ENCODE results near the gene WDFY3.

DNA sequence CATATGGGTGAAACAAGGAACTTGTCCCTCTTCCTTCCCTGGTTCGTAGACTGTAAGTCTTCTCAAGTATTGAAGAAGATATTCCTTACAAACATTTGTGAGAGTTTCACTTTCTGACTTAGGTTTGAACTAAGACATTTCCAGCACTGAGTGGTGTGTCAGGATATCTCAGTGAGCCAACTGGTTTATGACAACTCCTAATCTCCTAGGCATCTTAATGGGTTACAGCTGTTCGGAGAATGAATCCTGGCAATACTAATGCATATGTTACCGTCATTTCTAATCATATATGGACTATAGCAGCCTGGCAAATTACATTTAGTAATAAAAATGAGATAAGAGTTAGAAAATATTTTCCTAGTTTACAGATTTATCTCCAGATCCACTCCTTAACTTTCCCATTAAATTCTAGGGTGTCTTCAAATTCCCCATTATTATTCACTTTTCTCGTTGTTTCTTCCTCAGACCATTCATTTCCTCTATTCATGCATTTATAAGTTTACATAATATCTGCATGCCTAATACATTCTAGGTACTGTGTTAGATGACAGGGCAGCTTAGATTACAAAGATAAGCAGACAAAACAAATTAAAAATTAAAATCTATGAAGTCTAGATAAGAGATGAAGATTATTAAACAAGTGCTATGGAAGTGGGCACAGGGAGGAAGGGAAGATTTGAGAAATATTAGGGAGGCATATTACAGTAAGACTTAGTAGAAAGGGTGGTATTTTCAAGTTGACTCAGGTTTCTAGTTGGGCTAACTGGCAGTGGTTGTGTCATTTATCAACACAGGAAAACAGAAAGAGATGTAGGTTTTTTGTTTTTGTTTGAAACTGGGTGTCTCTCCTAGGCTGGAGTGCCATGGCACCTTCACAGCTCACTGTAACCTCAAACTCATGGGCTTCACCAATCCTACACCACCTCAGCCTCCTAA, 173.9 kb downstream of the WDFY3 start:
- TF ChIP-seq, protein P1, sequence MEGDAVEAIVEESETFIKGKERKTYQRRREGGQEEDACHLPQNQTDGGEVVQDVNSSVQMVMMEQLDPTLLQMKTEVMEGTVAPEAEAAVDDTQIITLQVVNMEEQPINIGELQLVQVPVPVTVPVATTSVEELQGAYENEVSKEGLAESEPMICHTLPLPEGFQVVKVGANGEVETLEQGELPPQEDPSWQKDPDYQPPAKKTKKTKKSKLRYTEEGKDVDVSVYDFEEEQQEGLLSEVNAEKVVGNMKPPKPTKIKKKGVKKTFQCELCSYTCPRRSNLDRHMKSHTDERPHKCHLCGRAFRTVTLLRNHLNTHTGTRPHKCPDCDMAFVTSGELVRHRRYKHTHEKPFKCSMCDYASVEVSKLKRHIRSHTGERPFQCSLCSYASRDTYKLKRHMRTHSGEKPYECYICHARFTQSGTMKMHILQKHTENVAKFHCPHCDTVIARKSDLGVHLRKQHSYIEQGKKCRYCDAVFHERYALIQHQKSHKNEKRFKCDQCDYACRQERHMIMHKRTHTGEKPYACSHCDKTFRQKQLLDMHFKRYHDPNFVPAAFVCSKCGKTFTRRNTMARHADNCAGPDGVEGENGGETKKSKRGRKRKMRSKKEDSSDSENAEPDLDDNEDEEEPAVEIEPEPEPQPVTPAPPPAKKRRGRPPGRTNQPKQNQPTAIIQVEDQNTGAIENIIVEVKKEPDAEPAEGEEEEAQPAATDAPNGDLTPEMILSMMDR (IDR thresholded peaks at IDR 0.05 in 2 of 3, conservative IDR thresholded peaks at IDR 0.05 in 1 of 3; ENCODE audit: borderline replicate concordance in 1 of 3, insufficient read depth in 1 of 3, low read depth in 2 of 3, low read length in 2 of 3): no peak
- TF ChIP-seq YY1 (IDR thresholded peaks at IDR 0.05; ENCODE audit: extremely low read depth, insufficient replicate concordance, low read depth, low read length): no peak
- no peak for TF ChIP-seq CEBPB (IDR thresholded peaks at IDR 0.05; ENCODE audit: low read depth)
- TF ChIP-seq, protein P2, sequence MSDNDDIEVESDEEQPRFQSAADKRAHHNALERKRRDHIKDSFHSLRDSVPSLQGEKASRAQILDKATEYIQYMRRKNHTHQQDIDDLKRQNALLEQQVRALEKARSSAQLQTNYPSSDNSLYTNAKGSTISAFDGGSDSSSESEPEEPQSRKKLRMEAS (IDR thresholded peaks at IDR 0.05): no peak
- TF ChIP-seq EZH2phosphoT487 (IDR thresholded peaks at IDR 0.05; ENCODE audit: borderline replicate concordance): no peak
- TF ChIP-seq POLR2A (IDR thresholded peaks at IDR 0.05; ENCODE audit: borderline replicate concordance, extremely low read depth, insufficient read depth, insufficient read length): no peak
- no peak for TF ChIP-seq POLR2AphosphoS5 (IDR thresholded peaks at IDR 0.05; ENCODE audit: low read depth, low read length)
- TF ChIP-seq RAD21 (IDR thresholded peaks at IDR 0.05; ENCODE audit: low read depth): no peak
- TF ChIP-seq, protein P3, sequence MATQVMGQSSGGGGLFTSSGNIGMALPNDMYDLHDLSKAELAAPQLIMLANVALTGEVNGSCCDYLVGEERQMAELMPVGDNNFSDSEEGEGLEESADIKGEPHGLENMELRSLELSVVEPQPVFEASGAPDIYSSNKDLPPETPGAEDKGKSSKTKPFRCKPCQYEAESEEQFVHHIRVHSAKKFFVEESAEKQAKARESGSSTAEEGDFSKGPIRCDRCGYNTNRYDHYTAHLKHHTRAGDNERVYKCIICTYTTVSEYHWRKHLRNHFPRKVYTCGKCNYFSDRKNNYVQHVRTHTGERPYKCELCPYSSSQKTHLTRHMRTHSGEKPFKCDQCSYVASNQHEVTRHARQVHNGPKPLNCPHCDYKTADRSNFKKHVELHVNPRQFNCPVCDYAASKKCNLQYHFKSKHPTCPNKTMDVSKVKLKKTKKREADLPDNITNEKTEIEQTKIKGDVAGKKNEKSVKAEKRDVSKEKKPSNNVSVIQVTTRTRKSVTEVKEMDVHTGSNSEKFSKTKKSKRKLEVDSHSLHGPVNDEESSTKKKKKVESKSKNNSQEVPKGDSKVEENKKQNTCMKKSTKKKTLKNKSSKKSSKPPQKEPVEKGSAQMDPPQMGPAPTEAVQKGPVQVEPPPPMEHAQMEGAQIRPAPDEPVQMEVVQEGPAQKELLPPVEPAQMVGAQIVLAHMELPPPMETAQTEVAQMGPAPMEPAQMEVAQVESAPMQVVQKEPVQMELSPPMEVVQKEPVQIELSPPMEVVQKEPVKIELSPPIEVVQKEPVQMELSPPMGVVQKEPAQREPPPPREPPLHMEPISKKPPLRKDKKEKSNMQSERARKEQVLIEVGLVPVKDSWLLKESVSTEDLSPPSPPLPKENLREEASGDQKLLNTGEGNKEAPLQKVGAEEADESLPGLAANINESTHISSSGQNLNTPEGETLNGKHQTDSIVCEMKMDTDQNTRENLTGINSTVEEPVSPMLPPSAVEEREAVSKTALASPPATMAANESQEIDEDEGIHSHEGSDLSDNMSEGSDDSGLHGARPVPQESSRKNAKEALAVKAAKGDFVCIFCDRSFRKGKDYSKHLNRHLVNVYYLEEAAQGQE (IDR thresholded peaks at IDR 0.05; ENCODE audit: low read depth): no peak
- TF ChIP-seq ZFX (IDR thresholded peaks at IDR 0.05): no peak
- no peak for TF ChIP-seq TCF7L2 (IDR thresholded peaks at IDR 0.05; ENCODE audit: borderline replicate concordance, extremely low read depth, insufficient read depth, insufficient read length)
- TF ChIP-seq EZH2 (IDR thresholded peaks at IDR 0.05): no peak

Data from HCT116 (cell line).